ENCODE measurements around the gene ATP5PB.

GRCh38 chr1:111474106-111474505, 24.8 kb downstream of the ATP5PB start:
- TF ChIP-seq CTCF (IDR thresholded peaks at IDR 0.05 in 2 of 3, conservative IDR thresholded peaks at IDR 0.05 in 1 of 3; ENCODE audit: borderline replicate concordance in 1 of 3, insufficient read depth in 1 of 3, low read depth in 2 of 3, low read length in 2 of 3) (no peak), EZH2phosphoT487 (IDR thresholded peaks at IDR 0.05; ENCODE audit: borderline replicate concordance) (no peak)

All from HCT116 (cell line).